Panc1 (cell line): Measurements from ENCODE around the gene RIOK2. TPM values are rescaled to one million over a fixed set of nuclear protein-coding genes. Genes with fewer than 3 reads are reported as not detected.

Experiments
- ATAC-seq: fragments of 200-7000 bp; cut with Tn5 transposase; 2 replicates; pipeline ENCODE4 v1.9.1; 2020; ENCODE audit warnings: mild to moderate bottlenecking, moderate library complexity
- BruUV-seq: library from RNA; stranded (reverse); fragments of 400-500 nt; replicated peaks from 2 replicates; lab custom pipeline; 2021; lab: Mats Ljungman, UMichigan
- CTCF ChIA-PET: fragments of 300-600 bp; sonication (Branson Sonifier 250); formaldehyde crosslinking; loops from one replicate; lab custom pipeline; 2022; ENCODE audit warnings: antibody characterized with exemption; lab: Charles Lee
- POLR2A ChIA-PET: fragments of 300-600 bp; sonication (Branson Sonifier 250); formaldehyde crosslinking; loops from one replicate; lab custom pipeline; 2022; ENCODE audit warnings: antibody characterized with exemption; lab: Charles Lee
- DNase-seq: peaks from one replicate; pipeline ENCODE4 v3.0.0-alpha.2; 2010; ENCODE audit warnings: low read depth, low spot score
- H3K27ac ChIP-seq: 2 replicates; pipeline ENCODE4 v1.5.1; 2011; ENCODE audit warnings: mild to moderate bottlenecking, low read length, inconsistent platforms
- H3K27me3 ChIP-seq: fragments of 200-500 bp; sonication (Bioruptor generic); 2 replicates; pipeline ENCODE4 v1.6.0; 2014; ENCODE audit warnings: low read length, inconsistent platforms; ENCODE audit not compliant: control insufficient read depth, insufficient read depth
- H3K36me3 ChIP-seq: fragments of 200-500 bp; sonication (Bioruptor generic); 2 replicates; pipeline ENCODE4 v1.5.1; 2014; ENCODE audit warnings: inconsistent platforms, mild to moderate bottlenecking, low read length, moderate library complexity; ENCODE audit not compliant: control insufficient read depth, insufficient read depth
- H3K4me1 ChIP-seq: 2 replicates; pipeline ENCODE4 v1.5.1; 2011; ENCODE audit warnings: inconsistent platforms, mild to moderate bottlenecking, low read length, moderate library complexity; ENCODE audit not compliant: control insufficient read depth, insufficient read depth
- H3K4me3 ChIP-seq, 2 experiments: 2 replicates each; pipeline ENCODE4 v1.5.1; 2011 to 2012; ENCODE audit warnings: low read depth in 2 of 2, low read length in 2 of 2, mild to moderate bottlenecking in 2 of 2, inconsistent platforms in 1 of 2, moderate library complexity in 1 of 2
- H3K9me3 ChIP-seq: fragments of 200-500 bp; sonication (Bioruptor generic); 2 replicates; pipeline ENCODE4 v1.5.1; 2014; ENCODE audit warnings: low read depth, mild to moderate bottlenecking, inconsistent platforms, low read length, moderate library complexity; ENCODE audit not compliant: control insufficient read depth, insufficient read depth
- POLR2AphosphoS5 ChIP-seq: IDR thresholded peaks from 2 replicates; pipeline ENCODE4 v1.6.1; 2012; ENCODE audit warnings: mild to moderate bottlenecking, low read depth, low read length, moderate library complexity
- SIN3A ChIP-seq: IDR thresholded peaks from 2 replicates; pipeline ENCODE4 v1.6.1; 2012; ENCODE audit warnings: low read depth, mild to moderate bottlenecking, low read length, moderate library complexity, borderline replicate concordance; ENCODE audit not compliant: insufficient read depth
- TCF7L2 ChIP-seq: IDR thresholded peaks from 2 replicates; pipeline ENCODE4 v1.6.1; 2011; ENCODE audit warnings: mild to moderate bottlenecking, low read depth, low read length, inconsistent platforms
- in situ Hi-C: cut with HindIII; loops from 2 replicates; pipeline ENCODE4 v1.10.0; 2016; ENCODE audit warnings: low sequenced_read_pairs, low pct_unique_long_range_greater_than_20kb
- intact Hi-C: fragments of 100-400 bp; cut with micrococcal nuclease; formaldehyde crosslinking; loops from one replicate; pipeline ENCODE4 v1.10.0; 2022; ENCODE audit not compliant: unreplicated experiment
- total RNA-seq: library from RNA; stranded (reverse); gene quantifications from one replicate; pipeline ENCODE4 v1.2.1, GENCODE V29; 2021; ENCODE audit not compliant: unreplicated experiment
- TF ChIP-seq, protein P1 (sequence below), 2 experiments: IDR thresholded peaks; 2 replicates each; pipeline ENCODE4 v1.6.1; 2011 to 2012; ENCODE audit warnings: low read depth in 2 of 2, control low read depth in 1 of 2, low read length in 1 of 2, mild to moderate bottlenecking in 1 of 2, moderate library complexity in 1 of 2; ENCODE audit not compliant: insufficient read depth in 1 of 2
- TF ChIP-seq, protein P2 (sequence below): fragments of 450-650 bp; IDR thresholded peaks from 2 replicates; pipeline ENCODE4 v1.5.1; 2017; ENCODE audit warnings: mild to moderate bottlenecking

Gene RIOK2
- total RNA-seq, 1 experiment from 2014 or later: 32.5 TPM

DNA sequence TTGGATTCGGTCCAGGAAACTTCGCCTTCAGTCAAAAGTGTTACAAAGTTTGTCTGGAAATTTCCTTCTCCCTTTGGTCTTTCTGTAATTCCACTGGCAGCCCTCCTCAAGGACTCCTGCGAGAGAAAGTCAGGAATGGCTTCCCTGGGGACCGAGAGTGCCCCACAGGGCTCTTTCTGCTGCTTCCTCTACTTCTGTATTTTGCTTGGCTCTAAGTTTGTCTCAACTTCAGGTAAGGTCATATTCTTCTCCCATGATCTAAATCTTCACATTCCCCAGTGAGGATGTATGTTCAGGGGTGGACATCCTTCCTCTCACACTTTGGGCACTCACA lies 10.3 kb upstream of the RIOK2 start:
- ATAC-seq (peak; percentile 81), DNase-seq (no peak)
- no peaks in the 10 kb centered on the region for H3K9me3 ChIP-seq
- H3K36me3 ChIP-seq: no peaks in the 10 kb centered on the region
- peak overlapping the region; percentile 70 for H3K27ac ChIP-seq
- ChIA-PET POLR2A (no interaction called here), CTCF (no interaction called here)
- H3K27me3 ChIP-seq: no peaks in the 10 kb centered on the region
- peak overlapping the region; percentile 18 to 44 for H3K4me3 ChIP-seq
- H3K4me1 ChIP-seq: peaks cover 10% of the 10 kb centered on the region; the same call in 1 of the 2 replicates
- TF ChIP-seq POLR2AphosphoS5 (no peak), SIN3A (no peak), TCF7L2 (no peak)
- TF ChIP-seq, protein P1, sequence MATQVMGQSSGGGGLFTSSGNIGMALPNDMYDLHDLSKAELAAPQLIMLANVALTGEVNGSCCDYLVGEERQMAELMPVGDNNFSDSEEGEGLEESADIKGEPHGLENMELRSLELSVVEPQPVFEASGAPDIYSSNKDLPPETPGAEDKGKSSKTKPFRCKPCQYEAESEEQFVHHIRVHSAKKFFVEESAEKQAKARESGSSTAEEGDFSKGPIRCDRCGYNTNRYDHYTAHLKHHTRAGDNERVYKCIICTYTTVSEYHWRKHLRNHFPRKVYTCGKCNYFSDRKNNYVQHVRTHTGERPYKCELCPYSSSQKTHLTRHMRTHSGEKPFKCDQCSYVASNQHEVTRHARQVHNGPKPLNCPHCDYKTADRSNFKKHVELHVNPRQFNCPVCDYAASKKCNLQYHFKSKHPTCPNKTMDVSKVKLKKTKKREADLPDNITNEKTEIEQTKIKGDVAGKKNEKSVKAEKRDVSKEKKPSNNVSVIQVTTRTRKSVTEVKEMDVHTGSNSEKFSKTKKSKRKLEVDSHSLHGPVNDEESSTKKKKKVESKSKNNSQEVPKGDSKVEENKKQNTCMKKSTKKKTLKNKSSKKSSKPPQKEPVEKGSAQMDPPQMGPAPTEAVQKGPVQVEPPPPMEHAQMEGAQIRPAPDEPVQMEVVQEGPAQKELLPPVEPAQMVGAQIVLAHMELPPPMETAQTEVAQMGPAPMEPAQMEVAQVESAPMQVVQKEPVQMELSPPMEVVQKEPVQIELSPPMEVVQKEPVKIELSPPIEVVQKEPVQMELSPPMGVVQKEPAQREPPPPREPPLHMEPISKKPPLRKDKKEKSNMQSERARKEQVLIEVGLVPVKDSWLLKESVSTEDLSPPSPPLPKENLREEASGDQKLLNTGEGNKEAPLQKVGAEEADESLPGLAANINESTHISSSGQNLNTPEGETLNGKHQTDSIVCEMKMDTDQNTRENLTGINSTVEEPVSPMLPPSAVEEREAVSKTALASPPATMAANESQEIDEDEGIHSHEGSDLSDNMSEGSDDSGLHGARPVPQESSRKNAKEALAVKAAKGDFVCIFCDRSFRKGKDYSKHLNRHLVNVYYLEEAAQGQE (IDR thresholded peaks at IDR 0.05; ENCODE audit: insufficient read depth in 1 of 2, low read depth in 2 of 2, low read length in 1 of 2): no peak
- TF ChIP-seq, protein P2, sequence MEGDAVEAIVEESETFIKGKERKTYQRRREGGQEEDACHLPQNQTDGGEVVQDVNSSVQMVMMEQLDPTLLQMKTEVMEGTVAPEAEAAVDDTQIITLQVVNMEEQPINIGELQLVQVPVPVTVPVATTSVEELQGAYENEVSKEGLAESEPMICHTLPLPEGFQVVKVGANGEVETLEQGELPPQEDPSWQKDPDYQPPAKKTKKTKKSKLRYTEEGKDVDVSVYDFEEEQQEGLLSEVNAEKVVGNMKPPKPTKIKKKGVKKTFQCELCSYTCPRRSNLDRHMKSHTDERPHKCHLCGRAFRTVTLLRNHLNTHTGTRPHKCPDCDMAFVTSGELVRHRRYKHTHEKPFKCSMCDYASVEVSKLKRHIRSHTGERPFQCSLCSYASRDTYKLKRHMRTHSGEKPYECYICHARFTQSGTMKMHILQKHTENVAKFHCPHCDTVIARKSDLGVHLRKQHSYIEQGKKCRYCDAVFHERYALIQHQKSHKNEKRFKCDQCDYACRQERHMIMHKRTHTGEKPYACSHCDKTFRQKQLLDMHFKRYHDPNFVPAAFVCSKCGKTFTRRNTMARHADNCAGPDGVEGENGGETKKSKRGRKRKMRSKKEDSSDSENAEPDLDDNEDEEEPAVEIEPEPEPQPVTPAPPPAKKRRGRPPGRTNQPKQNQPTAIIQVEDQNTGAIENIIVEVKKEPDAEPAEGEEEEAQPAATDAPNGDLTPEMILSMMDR: no peak
- no TSS peak for BruUV-seq
- intact Hi-C loops: no loop called here
- in situ Hi-C loops: no loop called here

GRCh38 chr5:97192580-97193354 lies 9.7 kb upstream of the RIOK2 start:
- intact Hi-C loops (no loop called here), in situ Hi-C loops (no loop called here)
- POLR2A ChIA-PET: no interaction called here
- CTCF ChIA-PET: no interaction called here
- Histone ChIP-seq H3K9me3 (no peaks in the 10 kb centered on the region), H3K4me3 (peak overlapping the region in 1 of 2 experiments; percentile 44; a peak in 2 of 4 replicates), H3K27ac (peak overlapping the region; percentile 70), H3K27me3 (no peaks in the 10 kb centered on the region), H3K4me1 (peaks cover 10% of the 10 kb centered on the region; the same call in 1 of the 2 replicates), H3K36me3 (no peaks in the 10 kb centered on the region)
- ATAC-seq: peak; percentile 91
- no peak for DNase-seq
- TF ChIP-seq TCF7L2 (no peak), POLR2AphosphoS5 (no peak), SIN3A (no peak)
- TF ChIP-seq, protein P1 (IDR thresholded peaks at IDR 0.05; ENCODE audit: insufficient read depth in 1 of 2, low read depth in 2 of 2, low read length in 1 of 2): no peak
- TF ChIP-seq, protein P2: no peak
- BruUV-seq: no TSS peak
